HEK293 (cell line): ENCODE results near the gene CLASP1.

ENCODE experiments used
- CTCF ChIA-PET: fragments of 350-600 bp; formaldehyde crosslinking; extraction: SDS; loops from one replicate; lab custom pipeline; 2021; ENCODE audit warnings: antibody characterized with exemption; lab: Yijun Ruan, JAX
- POLR2A ChIA-PET: fragments of 300-600 bp; formaldehyde crosslinking; extraction: SDS; loops from one replicate; lab custom pipeline; 2020; ENCODE audit warnings: antibody characterized with exemption, inconsistent platforms; lab: Yijun Ruan, JAX
- H3K27ac ChIP-seq: fragments of 200-500 bp; sonication (Bioruptor generic); 2 replicates; pipeline ENCODE4 v1.5.1; 2014; ENCODE audit warnings: low read depth, low read length, control low read depth, inconsistent platforms; ENCODE audit errors: extremely low read depth
- H3K36me3 ChIP-seq, 2 experiments: fragments of 200-500 bp in 1 of 2; sonication (Bioruptor generic) in 1 of 2; 1 replicate in 1 of 2; 2 replicates in 1 of 2; pipeline ENCODE4 v1.5.1; 2014 to 2017; ENCODE audit warnings: inconsistent platforms in 2 of 2, low read length in 2 of 2; ENCODE audit not compliant: control insufficient read depth in 2 of 2, insufficient read depth in 1 of 2
- H3K4me1 ChIP-seq: fragments of 200-500 bp; sonication (Bioruptor generic); 2 replicates; pipeline ENCODE4 v1.5.1; 2014; ENCODE audit warnings: mild to moderate bottlenecking, low read length, inconsistent platforms; ENCODE audit not compliant: control insufficient read depth, insufficient read depth
- H3K4me3 ChIP-seq: 2 replicates; pipeline ENCODE4 v1.5.1; 2011; ENCODE audit warnings: low read depth, mild to moderate bottlenecking, control low read depth, low read length, moderate library complexity
- H3K9me3 ChIP-seq: fragments of 200-500 bp; sonication (Bioruptor generic); 2 replicates; pipeline ENCODE4 v1.5.1; 2014; ENCODE audit warnings: low read depth, low read length, inconsistent platforms; ENCODE audit not compliant: control insufficient read depth, insufficient read depth
- KLF9 ChIP-seq: fragments of 450-650 bp; formaldehyde crosslinking; IDR thresholded peaks from 2 replicates; pipeline ENCODE4 v1.5.1; 2016; ENCODE audit warnings: missing biosample characterization, missing genetic modification characterization, low read depth
- MZF1 ChIP-seq: fragments of 450-650 bp; formaldehyde crosslinking; IDR thresholded peaks from 2 replicates; pipeline ENCODE4 v1.5.1; 2017; ENCODE audit warnings: missing biosample characterization, missing genetic modification characterization, borderline replicate concordance
- TRIM28 ChIP-seq: IDR thresholded peaks from 2 replicates; pipeline ENCODE4 v1.6.1; 2011; ENCODE audit warnings: low read length, control low read depth, borderline replicate concordance
- WT1 ChIP-seq: fragments of 450-650 bp; formaldehyde crosslinking; IDR thresholded peaks from 2 replicates; pipeline ENCODE4 v1.5.1; 2016; ENCODE audit warnings: missing biosample characterization, missing genetic modification characterization
- YY2 ChIP-seq: fragments of 450-650 bp; formaldehyde crosslinking; IDR thresholded peaks from 2 replicates; pipeline ENCODE4 v1.5.1; 2016; ENCODE audit warnings: missing biosample characterization, missing genetic modification characterization
- ZBTB48 ChIP-seq: fragments of 450-650 bp; formaldehyde crosslinking; IDR thresholded peaks from 2 replicates; pipeline ENCODE4 v1.5.1; 2016; ENCODE audit warnings: missing biosample characterization, missing genetic modification characterization
- ZNF114 ChIP-seq: fragments of 450-650 bp; formaldehyde crosslinking; IDR thresholded peaks from 2 replicates; pipeline ENCODE4 v1.5.0; 2017; ENCODE audit warnings: missing biosample characterization, missing genetic modification characterization
- ZNF132 ChIP-seq: fragments of 450-650 bp; formaldehyde crosslinking; IDR thresholded peaks from 2 replicates; pipeline ENCODE4 v1.5.1; 2017; ENCODE audit warnings: missing biosample characterization, missing genetic modification characterization, borderline replicate concordance
- ZNF140 ChIP-seq: fragments of 450-650 bp; formaldehyde crosslinking; IDR thresholded peaks from 2 replicates; pipeline ENCODE4 v1.5.1; 2016; ENCODE audit warnings: missing biosample characterization, missing genetic modification characterization
- ZNF146 ChIP-seq: fragments of 450-650 bp; formaldehyde crosslinking; IDR thresholded peaks from 2 replicates; pipeline ENCODE4 v1.5.1; 2016; ENCODE audit warnings: missing biosample characterization, missing genetic modification characterization
- ZNF19 ChIP-seq: fragments of 450-650 bp; formaldehyde crosslinking; IDR thresholded peaks from 2 replicates; pipeline ENCODE4; 2016; ENCODE audit warnings: missing biosample characterization, missing genetic modification characterization, low read depth
- ZNF221 ChIP-seq: fragments of 450-650 bp; formaldehyde crosslinking; IDR thresholded peaks from 2 replicates; pipeline ENCODE4 v1.5.1; 2017; ENCODE audit warnings: missing biosample characterization, missing genetic modification characterization, borderline replicate concordance
- ZNF266 ChIP-seq: fragments of 450-650 bp; formaldehyde crosslinking; IDR thresholded peaks from 2 replicates; pipeline ENCODE4 v1.5.1; 2016; ENCODE audit warnings: missing biosample characterization, missing genetic modification characterization, low read depth
- ZNF274 ChIP-seq, 2 experiments: fragments of 200-500 bp in 1 of 2; fragments of 450-650 bp in 1 of 2; sonication (Bioruptor generic) in 1 of 2; formaldehyde crosslinking in 1 of 2; IDR thresholded peaks; 2 replicates each; pipeline versions ENCODE4 v1.5.1 to v1.6.1; 2014 to 2016; ENCODE audit warnings: borderline replicate concordance in 1 of 2, inconsistent platforms in 1 of 2, low read length in 1 of 2, missing biosample characterization in 1 of 2, missing genetic modification characterization in 1 of 2
- ZNF324 ChIP-seq: fragments of 450-650 bp; formaldehyde crosslinking; IDR thresholded peaks from 2 replicates; pipeline ENCODE4 v1.5.1; 2016; ENCODE audit warnings: missing biosample characterization, missing genetic modification characterization
- ZNF416 ChIP-seq: fragments of 450-650 bp; formaldehyde crosslinking; IDR thresholded peaks from 2 replicates; pipeline ENCODE4 v1.5.1; 2016; ENCODE audit warnings: missing biosample characterization, missing genetic modification characterization
- ZNF510 ChIP-seq: fragments of 450-650 bp; formaldehyde crosslinking; IDR thresholded peaks from 2 replicates; pipeline ENCODE4 v1.5.1; 2018; ENCODE audit warnings: mild to moderate bottlenecking, missing genetic modification characterization, missing biosample characterization; ENCODE audit not compliant: insufficient replicate concordance
- ZNF514 ChIP-seq: fragments of 450-650 bp; formaldehyde crosslinking; IDR thresholded peaks from 2 replicates; pipeline ENCODE4 v1.5.1; 2016; ENCODE audit warnings: missing biosample characterization, missing genetic modification characterization
- ZNF623 ChIP-seq: fragments of 450-650 bp; formaldehyde crosslinking; IDR thresholded peaks from 2 replicates; pipeline ENCODE4 v1.5.1; 2016; ENCODE audit warnings: missing biosample characterization, missing genetic modification characterization
- ZNF660 ChIP-seq: fragments of 450-650 bp; IDR thresholded peaks from 2 replicates; pipeline ENCODE4 v1.5.1; 2018; ENCODE audit warnings: missing biosample characterization, mild to moderate bottlenecking, missing genetic modification characterization
- ZNF701 ChIP-seq: fragments of 450-650 bp; formaldehyde crosslinking; IDR thresholded peaks from 2 replicates; pipeline ENCODE4 v1.5.1; 2016; ENCODE audit warnings: missing biosample characterization, missing genetic modification characterization
- ZNF843 ChIP-seq: fragments of 450-650 bp; formaldehyde crosslinking; IDR thresholded peaks from 2 replicates; pipeline ENCODE4 v1.5.1; 2016; ENCODE audit warnings: missing biosample characterization, missing genetic modification characterization
- ZXDB ChIP-seq: fragments of 450-650 bp; formaldehyde crosslinking; IDR thresholded peaks from 2 replicates; pipeline ENCODE4 v1.5.1; 2016; ENCODE audit warnings: missing biosample characterization, missing genetic modification characterization
- TF ChIP-seq, protein P1 (sequence below): fragments of 450-650 bp; IDR thresholded peaks from 2 replicates; pipeline ENCODE4 v1.5.1; 2018; ENCODE audit warnings: missing biosample characterization, missing genetic modification characterization
- TF ChIP-seq, protein P2 (sequence below): fragments of 450-650 bp; formaldehyde crosslinking; IDR thresholded peaks from 2 replicates; pipeline ENCODE4 v1.5.1; 2016; ENCODE audit warnings: missing biosample characterization, missing genetic modification characterization
- TF ChIP-seq, protein P3 (sequence below): fragments of 450-650 bp; formaldehyde crosslinking; IDR thresholded peaks from 2 replicates; pipeline ENCODE4 v1.5.1; 2016; ENCODE audit warnings: missing biosample characterization, missing genetic modification characterization
- TF ChIP-seq, protein P4 (sequence below): fragments of 450-650 bp; formaldehyde crosslinking; IDR thresholded peaks from 2 replicates; pipeline ENCODE4 v1.5.1; 2016; ENCODE audit warnings: missing biosample characterization, missing genetic modification characterization, low read depth

The CLASP1 gene

DNA sequence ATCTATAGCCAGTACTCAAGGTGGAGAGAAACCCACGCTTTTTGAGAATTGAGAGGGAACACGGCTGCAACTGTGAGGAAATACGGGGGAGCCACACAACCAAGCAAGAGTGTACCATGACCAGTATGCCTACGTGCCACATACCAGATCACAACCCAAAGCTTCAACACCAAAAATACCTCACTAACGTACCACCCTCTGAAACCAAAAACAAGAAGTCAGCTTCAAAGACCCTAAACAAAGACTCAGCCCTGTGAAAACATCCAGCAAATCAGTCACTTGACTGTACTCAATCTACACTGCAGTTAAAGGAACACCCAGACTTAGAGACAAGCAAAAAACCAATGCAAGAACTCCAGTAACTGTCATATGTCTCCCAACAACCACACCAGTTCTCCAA is 101.6 kb downstream of the CLASP1 start:
- Histone ChIP-seq H3K4me1 (no peaks in the 10 kb centered on the region), H3K27ac (no peak overlapping the region), H3K4me3 (no peak overlapping the region), H3K36me3 (no peaks in the 10 kb centered on the region), H3K9me3 (no peaks in the 10 kb centered on the region)
- CTCF ChIA-PET = interaction anchor here (1.7 kb wide), 1 partner anchor 48 kb away, joined by 4 read pairs; no protein-coding TSS in a partner anchor
- POLR2A ChIA-PET = no interaction called here
- TF ChIP-seq ZNF660 (tag by site-specific recombination) (no peak), ZNF140 (tag by site-specific recombination) (no peak), ZNF843 (tag by site-specific recombination) (no peak), ZNF514 (tag by site-specific recombination) (no peak), ZNF510 (no peak), TRIM28 (no peak), MZF1 (tag by site-specific recombination) (no peak), ZNF274 (IDR thresholded peaks at IDR 0.05; ENCODE audit: low read length) (no peak), ZNF274 (tag by site-specific recombination; IDR thresholded peaks at IDR 0.05; ENCODE audit: borderline replicate concordance) (no peak), WT1 (tag by site-specific recombination) (no peak), ZNF221 (tag by site-specific recombination) (no peak), ZNF623 (no peak), ZBTB48 (no peak), ZNF146 (no peak), ZNF266 (tag by site-specific recombination) (no peak), ZNF701 (no peak)
- TF ChIP-seq, protein P1, sequence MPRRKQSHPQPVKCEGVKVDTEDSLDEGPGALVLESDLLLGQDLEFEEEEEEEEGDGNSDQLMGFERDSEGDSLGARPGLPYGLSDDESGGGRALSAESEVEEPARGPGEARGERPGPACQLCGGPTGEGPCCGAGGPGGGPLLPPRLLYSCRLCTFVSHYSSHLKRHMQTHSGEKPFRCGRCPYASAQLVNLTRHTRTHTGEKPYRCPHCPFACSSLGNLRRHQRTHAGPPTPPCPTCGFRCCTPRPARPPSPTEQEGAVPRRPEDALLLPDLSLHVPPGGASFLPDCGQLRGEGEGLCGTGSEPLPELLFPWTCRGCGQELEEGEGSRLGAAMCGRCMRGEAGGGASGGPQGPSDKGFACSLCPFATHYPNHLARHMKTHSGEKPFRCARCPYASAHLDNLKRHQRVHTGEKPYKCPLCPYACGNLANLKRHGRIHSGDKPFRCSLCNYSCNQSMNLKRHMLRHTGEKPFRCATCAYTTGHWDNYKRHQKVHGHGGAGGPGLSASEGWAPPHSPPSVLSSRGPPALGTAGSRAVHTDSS (tag by site-specific recombination) = no peak
- TF ChIP-seq, protein P2, sequence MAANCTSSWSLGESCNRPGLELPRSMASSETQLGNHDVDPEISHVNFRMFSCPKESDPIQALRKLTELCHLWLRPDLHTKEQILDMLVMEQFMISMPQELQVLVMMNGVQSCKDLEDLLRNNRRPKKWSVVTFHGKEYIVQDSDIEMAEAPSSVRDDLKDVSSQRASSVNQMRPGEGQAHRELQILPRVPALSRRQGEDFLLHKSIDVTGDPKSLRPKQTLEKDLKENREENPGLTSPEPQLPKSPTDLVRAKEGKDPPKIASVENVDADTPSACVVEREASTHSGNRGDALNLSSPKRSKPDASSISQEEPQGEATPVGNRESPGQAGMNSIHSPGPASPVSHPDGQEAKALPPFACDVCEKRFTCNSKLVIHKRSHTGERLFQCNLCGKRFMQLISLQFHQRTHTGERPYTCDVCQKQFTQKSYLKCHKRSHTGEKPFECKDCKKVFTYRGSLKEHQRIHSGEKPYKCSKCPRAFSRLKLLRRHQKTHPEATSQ (tag by site-specific recombination) = no peak
- TF ChIP-seq, protein P3, sequence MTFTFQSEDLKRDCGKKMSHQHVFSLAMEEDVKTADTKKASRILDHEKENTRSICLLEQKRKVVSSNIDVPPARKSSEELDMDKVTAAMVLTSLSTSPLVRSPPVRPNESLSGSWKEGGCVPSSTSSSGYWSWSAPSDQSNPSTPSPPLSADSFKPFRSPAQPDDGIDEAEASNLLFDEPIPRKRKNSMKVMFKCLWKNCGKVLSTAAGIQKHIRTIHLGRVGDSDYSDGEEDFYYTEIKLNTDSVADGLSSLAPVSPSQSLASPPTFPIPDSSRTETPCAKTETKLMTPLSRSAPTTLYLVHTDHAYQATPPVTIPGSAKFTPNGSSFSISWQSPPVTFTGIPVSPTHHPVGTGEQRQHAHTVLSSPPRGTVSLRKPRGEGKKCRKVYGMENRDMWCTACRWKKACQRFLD = no peak

DNA sequence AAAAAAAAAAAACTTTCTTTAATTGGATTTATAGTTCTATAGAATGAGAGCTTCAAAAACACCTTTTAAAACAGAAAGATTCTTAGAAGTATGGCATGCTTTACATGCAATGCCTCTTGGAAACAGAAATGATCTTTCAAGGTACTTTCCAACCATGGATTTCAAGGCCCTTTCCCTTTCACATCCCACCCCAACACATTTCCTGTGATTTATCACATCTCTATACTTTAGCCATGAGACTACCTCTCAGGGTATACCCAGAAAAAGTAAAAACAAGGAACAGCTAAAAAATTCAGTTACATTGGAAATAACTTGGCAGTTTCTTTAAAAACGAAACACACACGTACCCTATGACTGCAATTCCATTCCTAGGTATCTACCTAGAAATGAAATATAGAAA is 103.3 kb downstream of the CLASP1 start:
- H3K36me3 ChIP-seq = no peaks in the 10 kb centered on the region
- H3K27ac ChIP-seq = no peak overlapping the region
- TF ChIP-seq ZNF114 (tag by site-specific recombination) (no peak), ZXDB (tag by site-specific recombination) (no peak)
- TF ChIP-seq, all 188 proteins: peak for 0
- no peak overlapping the region for H3K4me3 ChIP-seq
- no peaks in the 10 kb centered on the region for H3K4me1 ChIP-seq
- CTCF ChIA-PET = interaction anchor here (0.8 kb wide), 1 partner anchor 144 kb away, joined by 3 read pairs; no protein-coding TSS in a partner anchor
- POLR2A ChIA-PET = no interaction called here
- no peaks in the 10 kb centered on the region for H3K9me3 ChIP-seq

DNA sequence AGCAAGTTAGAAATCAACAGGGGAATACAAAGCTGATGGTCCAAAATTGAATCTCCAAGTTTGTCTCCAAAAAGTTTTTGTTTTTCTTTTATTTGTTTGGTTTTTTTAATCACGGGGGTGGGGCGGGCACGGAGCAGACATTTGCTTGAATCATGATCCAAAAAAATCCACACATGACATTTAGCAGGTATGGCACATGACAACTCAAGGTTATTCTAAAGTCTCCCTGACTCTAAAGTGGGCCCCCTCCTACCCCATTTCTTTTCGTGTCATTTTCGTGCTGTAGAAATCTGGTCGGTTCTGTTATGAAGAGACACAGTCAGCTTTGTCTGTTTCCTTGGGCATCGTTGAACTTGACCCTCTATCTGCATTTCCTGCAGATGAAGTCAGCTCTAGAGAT is 104.0 kb downstream of the CLASP1 start:
- Histone ChIP-seq H3K27ac (no peak overlapping the region), H3K9me3 (no peaks in the 10 kb centered on the region), H3K4me3 (no peak overlapping the region), H3K36me3 (no peaks in the 10 kb centered on the region), H3K4me1 (no peaks in the 10 kb centered on the region)
- CTCF ChIA-PET = interaction anchor here (0.8 kb wide), 1 partner anchor 143 kb away, joined by 3 read pairs; no protein-coding TSS in a partner anchor
- TF ChIP-seq ZNF416 (tag by site-specific recombination) (no peak), KLF9 (tag by site-specific recombination) (no peak), ZNF19 (tag by site-specific recombination) (no peak), ZNF324 (tag by site-specific recombination) (no peak), ZNF132 (tag by site-specific recombination) (no peak), YY2 (tag by site-specific recombination) (no peak)
- TF ChIP-seq, protein P4, sequence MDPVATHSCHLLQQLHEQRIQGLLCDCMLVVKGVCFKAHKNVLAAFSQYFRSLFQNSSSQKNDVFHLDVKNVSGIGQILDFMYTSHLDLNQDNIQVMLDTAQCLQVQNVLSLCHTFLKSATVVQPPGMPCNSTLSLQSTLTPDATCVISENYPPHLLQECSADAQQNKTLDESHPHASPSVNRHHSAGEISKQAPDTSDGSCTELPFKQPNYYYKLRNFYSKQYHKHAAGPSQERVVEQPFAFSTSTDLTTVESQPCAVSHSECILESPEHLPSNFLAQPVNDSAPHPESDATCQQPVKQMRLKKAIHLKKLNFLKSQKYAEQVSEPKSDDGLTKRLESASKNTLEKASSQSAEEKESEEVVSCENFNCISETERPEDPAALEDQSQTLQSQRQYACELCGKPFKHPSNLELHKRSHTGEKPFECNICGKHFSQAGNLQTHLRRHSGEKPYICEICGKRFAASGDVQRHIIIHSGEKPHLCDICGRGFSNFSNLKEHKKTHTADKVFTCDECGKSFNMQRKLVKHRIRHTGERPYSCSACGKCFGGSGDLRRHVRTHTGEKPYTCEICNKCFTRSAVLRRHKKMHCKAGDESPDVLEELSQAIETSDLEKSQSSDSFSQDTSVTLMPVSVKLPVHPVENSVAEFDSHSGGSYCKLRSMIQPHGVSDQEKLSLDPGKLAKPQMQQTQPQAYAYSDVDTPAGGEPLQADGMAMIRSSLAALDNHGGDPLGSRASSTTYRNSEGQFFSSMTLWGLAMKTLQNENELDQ = no peak
- POLR2A ChIA-PET = no interaction called here
